Endothelial cell of umbilical vein (primary cell): ENCODE results near the gene TNPO3.

Source experiments
- CTCF ChIP-seq, 2 donors: IDR thresholded peaks; 1 replicate in 1 of 2; 2 replicates in 1 of 2; pipeline ENCODE4 v1.5.1; 2011; ENCODE audit warnings: low read length in 2 of 2, mild to moderate bottlenecking in 2 of 2, moderate library complexity in 2 of 2, control low read depth in 1 of 2, inconsistent platforms in 1 of 2, low read depth in 1 of 2; ENCODE audit not compliant: insufficient read depth in 1 of 2; ENCODE audit errors: extremely low read depth in 1 of 2
- EZH2 ChIP-seq: IDR thresholded peaks from 2 replicates; pipeline ENCODE4 v1.6.1; 2012; ENCODE audit warnings: borderline replicate concordance, low read depth, mild to moderate bottlenecking, moderate library complexity, low read length, inconsistent platforms; ENCODE audit not compliant: severe bottlenecking

DNA sequence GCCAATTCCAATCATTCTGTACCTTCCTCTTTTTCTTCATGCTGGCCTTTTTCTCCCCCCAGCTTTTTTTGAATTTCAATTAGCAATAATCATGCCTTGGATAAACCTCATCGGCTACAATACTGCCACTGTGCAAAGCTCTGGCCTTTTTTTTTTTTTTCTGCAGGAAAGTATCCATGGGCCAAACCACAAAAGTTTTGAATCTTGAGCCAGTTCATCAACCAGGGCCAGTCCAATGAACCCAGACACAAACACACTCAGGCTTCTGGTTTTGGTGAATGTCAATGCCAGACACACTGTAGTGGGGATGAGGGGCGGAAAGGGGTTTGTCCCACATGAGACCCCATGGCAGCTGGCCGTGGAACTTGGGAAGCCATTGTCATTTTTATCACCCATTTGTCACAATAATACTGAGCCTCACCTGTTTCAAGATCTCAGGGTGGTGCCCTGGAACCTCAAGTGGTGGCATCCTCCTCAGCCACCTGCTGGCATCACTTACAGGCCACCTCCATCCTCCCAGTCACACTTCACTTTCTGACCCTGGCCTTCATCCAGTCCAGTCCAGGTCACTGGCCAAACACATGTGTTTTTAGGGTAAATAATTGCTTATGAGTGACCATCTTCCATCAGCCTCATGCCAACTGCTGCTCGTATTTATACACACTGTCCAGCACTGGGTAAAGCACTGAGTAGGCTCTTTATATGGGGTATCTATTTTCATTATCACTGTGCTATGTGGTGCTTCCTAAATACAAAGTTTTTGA, 48.8 kb upstream of the TNPO3 start:
- TF ChIP-seq CTCF (IDR thresholded peaks at IDR 0.05; ENCODE audit: extremely low read depth in 1 of 2, insufficient read depth in 1 of 2, low read depth in 1 of 2, low read length in 2 of 2) = no peak
- no peak for TF ChIP-seq EZH2
